Fibroblast of peridontal ligament (primary cell): Measurements from ENCODE around the gene OR5J2.
"Not testable (repeated sequence)": the region's sequence is repeated elsewhere in the genome, so short reads cannot be mapped to it uniquely, and the experiment has no call there.

Source experiments
- DNase-seq: peaks from one replicate; pipeline ENCODE4 v3.0.0-alpha.2; 2010; ENCODE audit errors: extremely low read depth

Gene OR5J2

DNA sequence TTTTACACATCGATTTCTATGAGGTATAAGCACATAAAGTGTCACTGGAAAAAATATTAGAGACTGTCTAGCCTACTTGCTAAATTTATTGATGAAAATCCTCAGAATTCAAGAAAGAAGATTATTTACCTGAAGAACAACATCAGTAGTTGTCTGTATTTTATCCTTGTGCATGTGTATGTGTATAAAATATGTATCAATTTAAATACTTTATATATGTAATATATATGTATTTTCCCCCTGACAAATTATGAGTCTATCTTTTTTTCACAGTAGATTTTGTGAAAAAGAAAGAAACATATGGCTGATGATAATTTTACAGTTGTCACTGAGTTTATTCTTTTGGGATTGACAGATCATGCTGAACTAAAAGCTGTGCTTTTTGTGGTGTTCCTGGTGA lies at the start of gene OR5J2:
TSS of gene OR5J2 (plus strand) at position 301 of the 400 bp plus-strand sequence. CDS start at position 301, 0 bp downstream.
- DNase-seq = no peak

- no peak for DNase-seq
Measured at GRCh38 chr11:56140151-56140661, 36.2 kb upstream of the OR5J2 start, which contains the start of gene OR8J3. TSS of gene OR8J3 (minus strand) at chr11:56140201. CDS start at chr11:56137718, 2,483 bp downstream.

DNA sequence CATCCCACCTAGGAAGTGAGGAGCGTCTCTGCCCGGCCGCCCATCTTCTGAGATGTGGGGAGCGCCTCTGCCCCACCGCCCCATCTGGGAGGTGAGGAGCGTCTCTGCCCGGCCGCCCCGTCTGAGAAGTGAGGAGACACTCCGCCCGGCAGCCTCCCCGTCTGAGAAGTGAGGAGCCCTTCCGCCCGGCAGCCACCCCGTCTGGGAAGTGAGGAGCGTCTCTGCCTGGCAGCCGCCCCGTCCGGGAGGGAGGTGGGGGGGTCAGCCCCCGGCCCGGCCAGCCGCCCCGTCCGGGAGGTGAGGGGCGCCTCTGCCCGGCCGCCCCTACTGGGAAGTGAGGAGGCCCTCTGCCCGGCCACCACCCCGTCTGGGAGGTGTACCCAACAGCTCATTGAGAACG lies 32.7 kb upstream of the OR5J2 start:
- DNase-seq = not testable (repeated sequence)

GRCh38 chr11:56151376-56151775 lies 25.0 kb upstream of the OR5J2 start:
- no peak for DNase-seq

DNA sequence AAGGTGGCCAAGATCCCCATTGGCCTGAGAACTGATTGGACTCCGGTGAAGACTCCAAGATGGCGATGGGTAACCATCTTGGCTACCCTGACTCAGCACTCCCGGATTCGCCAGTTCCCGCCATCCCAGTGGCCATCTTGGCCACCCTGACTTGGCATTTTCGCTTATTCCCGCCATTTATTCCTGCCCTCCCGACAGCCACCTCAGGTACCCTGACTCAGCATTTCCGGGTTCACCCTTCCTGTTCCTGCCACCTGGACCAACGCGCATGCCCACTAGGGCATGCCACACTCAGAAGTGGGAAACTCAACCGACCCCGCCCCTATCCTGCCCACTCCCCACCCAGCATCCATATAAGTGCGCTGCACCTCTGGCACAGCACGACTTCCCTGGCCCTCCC lies 24.1 kb upstream of the OR5J2 start:
- DNase-seq = no peak

GRCh38 chr11:56160217-56160616 lies 16.2 kb upstream of the OR5J2 start, which contains the start of gene OR8K5:
TSS of gene OR8K5 (minus strand) at chr11:56160317. CDS start at chr11:56160317, 0 bp downstream.
- DNase-seq = no peak

- DNase-seq = no peak
Measured at GRCh38 chr11:56163804-56164203, 12.6 kb upstream of the OR5J2 start.

- no peak for DNase-seq
Measured at GRCh38 chr11:56172256-56172830, 4.1 kb upstream of the OR5J2 start.

- no peak for DNase-seq
Measured at GRCh38 chr11:56183459-56183858, 7.0 kb downstream of the OR5J2 start.

DNA sequence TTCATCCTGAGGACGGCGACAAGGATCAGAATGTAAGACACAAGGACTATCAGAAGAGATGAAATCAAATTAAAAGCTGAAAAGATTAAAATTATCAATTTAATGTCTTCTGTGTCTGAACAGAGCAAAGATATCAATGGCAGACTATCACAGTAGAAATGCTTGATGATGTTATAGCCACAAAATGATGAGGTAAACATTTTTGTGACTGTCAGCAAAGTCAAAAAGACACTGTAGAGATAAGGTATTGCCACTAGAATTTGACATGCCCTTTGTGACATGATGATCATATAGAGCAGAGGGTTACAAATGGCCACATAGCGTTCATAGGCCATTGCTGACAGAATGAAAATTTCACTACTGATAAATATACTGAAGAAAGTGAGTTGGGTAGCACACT lies 12.2 kb downstream of the OR5J2 start:
- DNase-seq = no peak

- DNase-seq = no peak
Measured at GRCh38 chr11:56196705-56197104, 20.3 kb downstream of the OR5J2 start.

GRCh38 chr11:56197367-56197766 lies 20.9 kb downstream of the OR5J2 start:
- DNase-seq = no peak

DNA sequence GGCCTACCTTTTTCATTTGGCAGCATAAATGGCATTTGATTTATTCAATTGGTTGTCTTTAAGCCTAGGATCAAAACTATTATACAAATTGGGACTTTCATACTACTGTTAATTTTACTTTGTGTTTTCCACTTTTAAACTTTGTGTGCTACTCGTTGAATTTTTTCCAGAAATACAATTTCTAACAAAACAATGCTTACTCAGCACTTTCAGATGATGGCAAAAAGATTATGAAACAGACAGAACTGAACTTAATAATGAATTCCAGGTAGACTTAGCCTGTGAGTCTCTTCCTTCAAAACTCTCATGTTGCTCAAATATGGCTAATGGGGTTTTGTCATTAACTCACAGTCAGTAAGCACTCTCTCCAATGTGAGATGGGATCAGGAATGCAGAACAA lies 31.4 kb downstream of the OR5J2 start:
- no peak for DNase-seq

- no peak for DNase-seq
Measured at GRCh38 chr11:56214537-56214936, 38.1 kb downstream of the OR5J2 start.

DNA sequence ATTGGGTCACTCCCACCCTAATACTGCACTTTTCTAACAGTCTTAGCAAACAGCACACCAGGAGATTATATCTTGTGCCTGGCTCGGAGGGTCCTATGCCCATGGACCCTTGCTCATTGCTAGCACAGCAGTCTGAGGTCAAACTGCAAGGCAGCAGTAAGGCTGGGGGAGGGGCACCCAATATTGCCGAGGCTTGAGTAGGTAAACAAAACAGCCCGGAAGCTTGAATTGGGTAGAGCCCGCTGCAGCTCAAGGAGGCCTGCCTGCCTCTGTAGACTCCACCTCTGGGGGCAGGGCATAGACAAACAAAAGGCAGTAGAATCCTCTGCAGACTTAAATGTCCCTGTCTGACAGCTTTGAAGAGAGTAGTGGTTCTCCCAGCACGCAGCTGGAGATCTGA lies 43.3 kb downstream of the OR5J2 start:
- not testable (repeated sequence) for DNase-seq
